Measurements from ENCODE around the gene TSC22D3.

- TF ChIP-seq CTCF (conservative IDR thresholded peaks at IDR 0.05 in 1 of 2, IDR thresholded peaks at IDR 0.05 in 1 of 2; ENCODE audit: low read depth in 1 of 2, low read length in 2 of 2), result no peak
- no peak for TF ChIP-seq EZH2 (IDR thresholded peaks at IDR 0.05; ENCODE audit: low read length, missing control alignments)
Observed at GRCh38 chrX:107753187-107753586, 22.4 kb downstream of the TSC22D3 start.
